HG03460 (cell line): ENCODE results near the gene TUBB4A.

Experiments
- ATAC-seq: cut with Tn5 transposase; IDR thresholded peaks from one replicate; pipeline ENCODE4 v1.9.1; 2021; ENCODE audit not compliant: unreplicated experiment

TUBB4A gene

DNA sequence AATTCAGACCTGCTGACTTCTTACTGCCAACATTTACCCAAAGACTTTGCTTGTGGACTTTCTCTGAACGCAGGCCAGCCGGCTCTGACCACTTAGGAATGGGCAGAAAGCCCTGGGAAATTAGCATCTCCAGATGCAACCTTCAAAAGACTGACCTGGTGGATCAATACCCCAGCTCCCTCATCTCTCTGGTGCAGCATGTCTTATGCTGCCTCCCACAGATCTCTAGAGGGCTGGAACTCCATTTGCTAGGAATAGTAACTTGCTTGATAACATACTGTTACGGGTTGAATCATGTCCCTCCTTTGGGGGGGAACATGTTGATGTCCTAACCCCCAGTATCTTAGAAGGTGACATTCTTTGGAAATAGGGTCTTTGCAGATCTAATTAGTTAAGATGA lies 55.7 kb downstream of the TUBB4A start:
- no peak for ATAC-seq
